Stimulated activated CD8-positive, alpha-beta memory T cell treated with anti-CD3 and anti-CD28 coated beads, Interleukin-12 subunit alpha, Interleukin-12 subunit beta, amount 100 ng/mL, for 4 hours (primary cell): ENCODE measurements around the gene JAKMIP1.

ENCODE experiments used
- DNase-seq: peaks from one replicate; pipeline ENCODE4 v3.0.0-alpha.2; 2020; ENCODE audit warnings: low read depth

Gene JAKMIP1

GRCh38 chr4:6200011-6200921 lies at the start of gene JAKMIP1:
JAKMIP1 (minus strand) TSS chr4:6200549; CDS start chr4:6112850, 87,699 bp downstream.
- DNase-seq = peak; percentile 71

GRCh38 chr4:6248394-6248793 lies 48.0 kb upstream of the JAKMIP1 start:
- DNase-seq = no peak

- no peak for DNase-seq
Measured at GRCh38 chr4:6246170-6246634, 45.9 kb upstream of the JAKMIP1 start.

- DNase-seq = no peak
Measured at GRCh38 chr4:6245246-6246169, 45.2 kb upstream of the JAKMIP1 start.

- no peak for DNase-seq
Measured at GRCh38 chr4:6242271-6243029, 42.1 kb upstream of the JAKMIP1 start.

GRCh38 chr4:6241062-6241845 lies 40.9 kb upstream of the JAKMIP1 start:
- no peak for DNase-seq

GRCh38 chr4:6239968-6240367 lies 39.6 kb upstream of the JAKMIP1 start:
- DNase-seq = no peak

- DNase-seq = no peak
Measured at GRCh38 chr4:6239486-6239885, 39.1 kb upstream of the JAKMIP1 start.

GRCh38 chr4:6236816-6237390 lies 36.6 kb upstream of the JAKMIP1 start:
- no peak for DNase-seq

GRCh38 chr4:6235901-6236640 lies 35.7 kb upstream of the JAKMIP1 start:
- no peak for DNase-seq

- no peak for DNase-seq
Measured at GRCh38 chr4:6235012-6235411, 34.7 kb upstream of the JAKMIP1 start.

GRCh38 chr4:6233929-6234328 lies 33.6 kb upstream of the JAKMIP1 start:
- no peak for DNase-seq

- DNase-seq = no peak
Measured at GRCh38 chr4:6232836-6233785, 32.8 kb upstream of the JAKMIP1 start.

GRCh38 chr4:6231663-6232165 lies 31.4 kb upstream of the JAKMIP1 start:
- DNase-seq = no peak

GRCh38 chr4:6230827-6231662 lies 30.7 kb upstream of the JAKMIP1 start:
- DNase-seq = no peak

GRCh38 chr4:6230502-6230785 lies 30.1 kb upstream of the JAKMIP1 start:
- no peak for DNase-seq

- no peak for DNase-seq
Measured at GRCh38 chr4:6229671-6230501, 29.5 kb upstream of the JAKMIP1 start.
